SU-DHL-6 (cell line): Measurements from ENCODE around the gene COL15A1.

Experiments used
- CTCF ChIP-seq: fragments of 200-600 bp; sonication (generic); IDR thresholded peaks from one replicate; pipeline ENCODE4 v1.5.1; 2017; ENCODE audit warnings: antibody characterized with exemption, mild to moderate bottlenecking, low read length, moderate library complexity; ENCODE audit not compliant: insufficient read depth, poor library complexity, severe bottlenecking
- EZH2phosphoT487 ChIP-seq: fragments of 200-600 bp; sonication (generic), shearing (Covaris generic); conservative IDR thresholded peaks from 2 replicates; pipeline ENCODE4 v1.6.1; 2018; ENCODE audit warnings: mild to moderate bottlenecking, antibody characterized with exemption, low read length, moderate library complexity, mixed read lengths

DNA sequence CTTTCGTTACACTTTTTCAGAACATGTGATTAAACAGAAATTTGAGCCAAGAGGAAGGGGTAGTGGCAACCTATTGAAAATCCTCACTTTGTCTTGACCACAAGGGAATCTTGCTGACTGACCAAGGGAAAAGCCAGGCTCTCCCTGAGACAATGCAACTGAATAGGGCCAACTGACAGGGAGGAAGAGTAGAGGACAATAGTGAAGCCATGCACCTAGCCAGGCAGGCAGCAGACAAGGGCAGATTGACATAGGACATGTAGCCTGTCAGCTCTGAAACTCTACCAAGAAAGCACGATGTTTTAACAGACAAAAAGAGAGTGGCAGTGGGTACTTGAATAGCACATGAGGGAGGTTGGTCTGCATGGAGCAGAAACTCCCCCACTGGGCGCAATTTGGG is 152.7 kb downstream of the COL15A1 start:
- no peak for TF ChIP-seq CTCF
- TF ChIP-seq EZH2phosphoT487: no peak
